Measurements from ENCODE around the gene ITIH3. TPM values are rescaled to one million over a fixed set of nuclear protein-coding genes. Genes with fewer than 3 reads are reported as not detected.

Gene ITIH3
- total and polyA plus RNA-seq, 9 donors, result 0.23 to 14.2 (median 1.8) TPM

GRCh38 chr3:52787246-52787645 is 7.3 kb upstream of the ITIH3 start:
- TF ChIP-seq CTCF (IDR thresholded peaks at IDR 0.05) (no peak), EP300 (IDR thresholded peaks at IDR 0.05) (no peak), POLR2A (IDR thresholded peaks at IDR 0.05) (no peak)
- no peaks in the 10 kb centered on the region for H3K9me3 ChIP-seq
- H3K4me1 ChIP-seq (ENCODE audit: insufficient read depth), result no peaks in the 10 kb centered on the region
- DNase-seq, result no peak
- intact Hi-C loops (cut with DNase I), result no loop called here
- H3K4me3 ChIP-seq, result no peak overlapping the region
- no peaks in the 10 kb centered on the region for H3K27me3 ChIP-seq
- 84 to 94% (median 87%) methylated on average over 11 of the region's 11 CpGs for WGBS, 3 donors
- H3K27ac ChIP-seq, result no peak overlapping the region
- no peaks in the 10 kb centered on the region for H3K36me3 ChIP-seq

- H3K9me3 ChIP-seq, result no peaks in the 10 kb centered on the region
- H3K27ac ChIP-seq, result no peak overlapping the region
- intact Hi-C loops (cut with DNase I), result no loop called here
- TF ChIP-seq POLR2A (IDR thresholded peaks at IDR 0.05) (no peak), CTCF (IDR thresholded peaks at IDR 0.05) (no peak), EP300 (IDR thresholded peaks at IDR 0.05) (no peak)
- H3K36me3 ChIP-seq, result no peaks in the 10 kb centered on the region
- H3K4me1 ChIP-seq (ENCODE audit: insufficient read depth), result no peaks in the 10 kb centered on the region
- no peak for DNase-seq
- H3K27me3 ChIP-seq, result no peaks in the 10 kb centered on the region
- 49 to 66% (median 53%) methylated on average over 17 of the region's 17 CpGs for WGBS, 3 donors
- no peak overlapping the region for H3K4me3 ChIP-seq
Observed at GRCh38 chr3:52787672-52788625, 6.6 kb upstream of the ITIH3 start.

- no peak overlapping the region for H3K27ac ChIP-seq
- TF ChIP-seq CTCF (IDR thresholded peaks at IDR 0.05) (no peak), EP300 (IDR thresholded peaks at IDR 0.05) (no peak), POLR2A (IDR thresholded peaks at IDR 0.05) (no peak)
- H3K36me3 ChIP-seq, result no peaks in the 10 kb centered on the region
- H3K9me3 ChIP-seq, result no peaks in the 10 kb centered on the region
- WGBS, 3 donors, result 77 to 84% (median 82%) methylated on average over 16 of the region's 16 CpGs
- H3K4me3 ChIP-seq, result no peak overlapping the region
- no peak for DNase-seq
- no peaks in the 10 kb centered on the region for H3K27me3 ChIP-seq
- H3K4me1 ChIP-seq (ENCODE audit: insufficient read depth), result no peaks in the 10 kb centered on the region
- intact Hi-C loops (cut with DNase I), result no loop called here
Observed at GRCh38 chr3:52788890-52789745, 5.5 kb upstream of the ITIH3 start.

GRCh38 chr3:52789746-52790040 is 4.9 kb upstream of the ITIH3 start:
- Histone ChIP-seq H3K4me1 (ENCODE audit: insufficient read depth) (no peaks in the 10 kb centered on the region), H3K27ac (no peak overlapping the region), H3K4me3 (no peak overlapping the region), H3K9me3 (no peaks in the 10 kb centered on the region), H3K27me3 (no peaks in the 10 kb centered on the region), H3K36me3 (no peaks in the 10 kb centered on the region)
- no peak for DNase-seq
- TF ChIP-seq EP300 (IDR thresholded peaks at IDR 0.05) (no peak), POLR2A (IDR thresholded peaks at IDR 0.05) (no peak), CTCF (IDR thresholded peaks at IDR 0.05) (no peak)
- WGBS, 3 donors, result 82 to 92% (median 86%) methylated on average over 4 to 6 of the region's 6 CpGs
- intact Hi-C loops (cut with DNase I), result no loop called here

Data from ovary (tissue), 9 donors.